HG03354 (cell line): ENCODE measurements around the gene TBXA2R.

Experiments
- ATAC-seq: cut with Tn5 transposase; IDR thresholded peaks from one replicate; pipeline ENCODE4 v1.9.1; 2021; ENCODE audit warnings: mild to moderate bottlenecking; ENCODE audit not compliant: unreplicated experiment, poor library complexity, severe bottlenecking

TBXA2R gene

DNA sequence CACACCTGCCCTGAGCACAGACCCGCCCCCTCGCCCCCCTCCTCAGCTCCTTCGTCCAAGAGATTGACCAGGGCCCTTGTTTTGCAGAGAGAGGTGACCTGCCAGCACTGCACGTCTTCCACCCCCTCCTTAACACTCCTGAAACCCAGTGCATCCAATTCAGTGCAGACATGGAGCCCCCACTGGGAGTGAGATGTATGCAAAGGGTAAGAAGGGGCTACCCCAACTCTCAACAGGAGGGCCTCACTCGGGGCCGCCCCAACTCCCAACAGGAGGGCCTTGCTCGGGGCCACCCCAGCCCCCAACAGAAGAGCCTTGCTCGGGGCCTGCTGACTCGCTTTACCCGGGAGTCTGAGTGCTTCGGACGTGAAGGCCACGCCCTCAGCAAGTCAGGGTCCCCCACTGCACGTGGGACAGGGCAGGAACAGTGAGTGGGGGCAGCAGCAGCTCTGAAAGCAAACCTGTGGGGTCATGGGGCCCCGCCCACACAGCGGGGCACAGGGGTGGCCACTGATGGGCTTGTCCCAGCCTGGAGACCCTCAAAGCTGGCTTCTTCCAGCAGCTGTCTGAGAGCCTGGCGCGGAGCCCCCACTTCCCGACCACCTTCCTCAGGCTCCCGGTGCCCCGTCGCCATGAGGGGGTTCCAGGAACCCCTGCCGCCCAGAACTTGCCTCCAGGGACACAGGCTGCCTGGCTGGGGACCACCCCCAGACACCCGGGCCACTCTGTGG, 14.3 kb upstream of the TBXA2R start:
- no peak for ATAC-seq

GRCh38 chr19:3620145-3620816, 13.6 kb upstream of the TBXA2R start:
- ATAC-seq = no peak

- no peak for ATAC-seq
These were observed 12.9 kb upstream of the TBXA2R start for GRCh38 chr19:3619631-3620012.

DNA sequence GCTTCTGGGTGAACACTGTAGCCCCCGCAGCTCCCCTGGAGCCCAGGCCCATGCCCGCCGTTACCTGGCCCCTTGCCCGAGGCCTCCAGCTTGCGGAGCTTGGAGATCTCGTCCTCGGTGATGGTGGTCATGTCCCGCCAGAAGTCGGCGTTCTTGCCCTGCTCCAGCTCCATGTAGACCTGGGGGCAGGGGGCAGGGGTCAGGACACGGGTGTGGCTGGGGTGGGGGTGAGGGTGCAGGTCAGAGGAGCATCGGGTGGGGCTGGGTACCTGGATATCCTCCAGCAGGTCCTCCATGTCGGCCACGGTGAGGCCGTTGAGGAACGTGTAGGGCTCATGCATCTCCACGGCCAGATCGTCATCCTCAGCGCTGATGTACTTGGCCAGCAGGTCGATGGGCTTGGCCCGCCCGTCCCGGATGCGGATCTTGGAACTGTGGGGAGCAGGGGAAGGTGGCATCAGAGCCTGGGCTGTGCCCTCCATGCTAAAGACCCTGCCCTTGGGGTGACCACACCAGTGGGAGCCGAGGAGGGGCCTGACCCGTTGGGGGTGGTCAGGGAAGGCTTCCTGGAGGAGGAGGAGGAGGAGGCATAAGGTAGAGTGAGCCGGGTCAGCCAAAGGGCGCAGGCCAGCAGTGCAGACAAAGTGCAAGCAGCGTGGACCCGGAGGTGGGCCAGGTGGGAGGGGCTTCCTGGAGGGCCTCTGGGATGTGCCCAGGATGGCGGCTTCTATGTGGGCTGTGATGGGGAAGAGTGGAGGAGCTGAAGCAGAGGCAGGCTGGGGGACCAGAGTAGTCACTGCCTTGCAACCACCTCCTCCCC, 12.3 kb upstream of the TBXA2R start:
- no peak for ATAC-seq

GRCh38 chr19:3618144-3618810, 11.6 kb upstream of the TBXA2R start:
- no peak for ATAC-seq

GRCh38 chr19:3617463-3617862, 10.8 kb upstream of the TBXA2R start:
- no peak for ATAC-seq

DNA sequence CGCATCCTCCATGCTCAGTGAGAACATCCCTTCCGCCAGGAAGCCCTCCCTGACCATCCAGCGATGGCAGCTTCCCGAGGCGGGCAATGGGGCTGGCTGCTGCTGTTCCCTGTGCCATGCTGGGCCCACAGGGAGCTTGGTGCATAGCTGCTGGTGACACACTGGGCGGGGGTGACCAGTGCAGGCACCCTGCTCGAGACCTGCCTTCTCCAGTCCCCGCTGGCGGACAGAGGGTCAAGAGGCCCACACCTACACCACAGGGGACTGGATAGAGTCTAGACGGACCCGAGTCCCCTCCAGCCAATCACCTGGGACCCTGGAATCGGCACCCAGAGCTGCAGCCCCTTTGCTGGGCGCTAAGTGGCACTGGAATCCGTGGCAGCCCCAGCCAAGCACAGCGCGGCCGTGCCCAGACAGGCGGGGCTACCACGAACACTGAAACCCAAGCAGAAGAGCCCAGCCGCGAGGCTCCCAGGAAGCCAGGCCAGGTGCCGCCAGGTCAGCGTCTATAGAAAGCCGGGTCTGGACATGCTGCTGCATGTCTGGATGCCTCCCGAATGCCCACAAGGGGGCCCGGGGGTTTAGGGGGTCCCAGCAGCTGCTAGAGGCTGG, 9.0 kb upstream of the TBXA2R start:
- ATAC-seq = no peak

- no peak for ATAC-seq
These were observed 8.3 kb upstream of the TBXA2R start for GRCh38 chr19:3614858-3615505.

GRCh38 chr19:3613818-3614661, 7.4 kb upstream of the TBXA2R start:
- no peak for ATAC-seq

DNA sequence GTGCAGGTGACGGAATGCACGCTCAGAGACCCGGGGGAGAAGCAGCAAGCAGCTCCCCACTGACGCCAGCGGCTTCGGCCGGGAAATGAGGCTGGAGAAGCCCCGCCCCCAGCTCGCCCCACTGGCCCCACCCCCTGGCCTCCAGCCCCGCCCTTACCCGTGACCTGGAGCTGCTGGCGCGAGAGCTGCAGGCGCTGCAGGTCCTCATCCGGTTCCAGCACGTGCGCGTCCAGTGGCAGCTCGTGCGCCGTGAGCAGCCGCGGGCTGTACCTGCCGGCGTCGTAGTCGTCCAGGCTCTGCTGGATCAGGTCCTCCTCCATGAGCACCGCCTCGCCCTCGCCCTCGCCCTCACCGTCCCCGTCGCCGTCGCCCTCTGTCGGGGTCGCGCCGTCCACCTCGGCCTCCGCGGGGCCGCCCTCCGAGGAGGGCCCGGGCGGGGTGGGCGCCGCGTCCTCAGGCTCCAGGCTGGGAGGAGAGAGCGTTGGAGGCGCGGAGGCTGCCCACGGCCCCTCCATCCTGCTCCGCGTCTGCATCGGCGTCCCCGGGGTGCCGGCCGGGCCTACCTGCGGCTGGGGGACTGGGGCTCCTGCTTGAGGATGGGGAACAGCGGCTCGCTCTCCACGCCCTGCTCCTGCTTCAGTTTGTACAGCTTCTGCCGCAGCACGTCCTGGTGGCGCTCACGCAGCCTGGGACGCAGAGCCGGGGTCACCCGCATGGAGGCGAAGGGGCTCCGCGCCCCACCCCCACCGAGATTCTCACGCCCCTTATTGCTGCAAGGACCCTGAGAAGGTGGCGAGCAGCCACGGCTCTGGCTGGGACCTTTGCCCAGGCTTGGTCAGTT, 6.4 kb upstream of the TBXA2R start:
- ATAC-seq = no peak

- no peak for ATAC-seq
These were observed 5.7 kb upstream of the TBXA2R start for GRCh38 chr19:3612330-3612729.

DNA sequence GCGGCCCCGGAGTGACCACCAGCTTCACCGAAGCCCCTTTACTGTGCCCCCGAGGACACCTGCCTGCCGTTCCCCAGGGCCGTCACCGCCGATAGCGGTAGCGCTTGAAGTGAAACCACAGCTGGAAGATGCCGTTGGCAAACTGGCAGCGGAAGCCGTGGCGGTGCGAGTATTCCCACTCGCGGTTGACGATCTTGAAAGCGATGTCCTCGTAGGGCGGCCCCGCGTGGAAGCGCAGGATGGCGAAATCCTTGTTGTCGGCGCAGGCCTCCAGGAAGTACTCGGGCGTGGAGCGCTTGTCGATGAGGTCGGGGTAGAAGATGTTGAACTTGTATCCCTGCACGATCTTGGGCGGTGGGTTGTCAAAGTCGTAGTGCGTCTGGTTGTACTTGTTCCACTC, 5.2 kb upstream of the TBXA2R start:
- no peak for ATAC-seq

- no peak for ATAC-seq
These were observed 4.4 kb upstream of the TBXA2R start for GRCh38 chr19:3610745-3611717.

DNA sequence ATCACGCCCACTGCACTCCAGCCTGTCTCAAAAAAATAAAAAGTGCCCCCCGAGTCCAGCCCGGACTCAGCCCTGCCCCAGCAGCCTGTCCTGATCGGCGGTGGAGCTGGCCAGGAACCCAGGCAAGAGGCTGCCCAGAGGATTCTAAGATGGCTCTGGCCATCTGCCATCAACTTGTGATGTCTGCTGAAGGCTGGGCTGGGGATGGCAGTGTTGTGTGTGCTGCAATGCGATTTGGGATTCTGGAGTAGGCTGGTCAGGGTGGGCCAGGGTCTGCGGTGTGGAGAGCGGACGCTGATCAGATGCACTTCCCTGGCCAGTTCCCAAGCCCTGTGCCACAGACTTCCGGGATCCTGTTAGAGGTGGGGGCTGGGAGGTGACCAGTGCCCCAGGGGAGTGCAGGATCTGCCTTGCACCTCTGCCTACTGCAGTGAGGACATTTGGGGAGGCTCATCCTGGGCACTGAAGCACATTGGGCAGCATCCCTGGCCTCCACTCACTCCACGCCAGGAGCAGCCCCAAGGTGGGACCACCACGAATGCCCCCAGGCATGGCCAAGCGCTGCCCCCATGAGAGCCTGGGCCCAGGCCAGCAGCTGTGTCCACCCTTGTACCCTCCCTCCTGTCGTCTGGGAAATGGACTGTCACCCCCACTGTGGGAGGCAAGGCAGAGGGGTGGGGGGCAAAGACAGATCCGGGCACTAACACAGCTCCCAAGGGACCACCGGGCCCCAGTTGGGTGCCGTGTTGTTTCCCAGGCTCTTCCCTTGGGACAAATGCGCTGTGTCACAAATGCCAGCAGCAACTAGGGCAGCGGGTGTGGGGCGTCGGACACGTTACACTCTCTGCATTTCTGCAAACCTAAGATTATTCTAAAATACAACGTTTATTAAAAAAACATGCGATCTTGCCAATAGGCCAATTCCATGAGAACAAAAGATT, 3.4 kb upstream of the TBXA2R start:
- no peak for ATAC-seq

- no peak for ATAC-seq
These were observed 2.2 kb upstream of the TBXA2R start for GRCh38 chr19:3608750-3609322.
